GM18861 (cell line): ENCODE measurements around the gene RTTN.
"Not testable (repeated sequence)": the region's sequence is repeated elsewhere in the genome, so short reads cannot be mapped to it uniquely, and the experiment has no call there.

Experiments used
- ATAC-seq: cut with Tn5 transposase; IDR thresholded peaks from one replicate; pipeline ENCODE4 v1.9.1; 2021; ENCODE audit not compliant: unreplicated experiment

The RTTN gene

DNA sequence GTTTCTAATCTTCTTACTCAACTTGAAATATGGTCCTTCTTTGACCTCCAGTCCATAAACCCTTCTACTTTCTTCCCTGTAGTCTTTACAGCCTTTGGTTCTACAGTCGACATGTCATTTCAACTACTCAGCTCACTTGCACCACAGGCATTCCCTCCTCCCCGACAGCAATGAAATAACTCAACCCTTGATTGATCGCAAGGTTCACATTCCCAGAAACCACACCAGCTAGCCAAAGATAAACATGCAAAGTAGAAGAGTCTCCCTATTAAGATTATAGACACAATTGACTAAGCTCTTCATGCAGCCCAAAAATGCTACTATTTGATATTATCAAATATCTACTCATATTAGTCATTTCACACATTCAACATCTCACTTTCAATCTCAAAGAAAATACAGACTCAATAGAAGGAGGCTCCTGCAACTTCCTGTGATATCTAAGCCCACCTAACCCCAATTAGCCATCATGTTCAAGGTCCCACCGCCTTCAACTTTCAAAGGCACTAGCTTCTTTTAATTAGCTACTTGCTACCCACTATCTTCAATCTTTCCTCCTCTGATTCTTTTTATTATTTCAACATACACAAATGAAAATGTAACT, 50.8 kb downstream of the RTTN start:
- no peak for ATAC-seq

DNA sequence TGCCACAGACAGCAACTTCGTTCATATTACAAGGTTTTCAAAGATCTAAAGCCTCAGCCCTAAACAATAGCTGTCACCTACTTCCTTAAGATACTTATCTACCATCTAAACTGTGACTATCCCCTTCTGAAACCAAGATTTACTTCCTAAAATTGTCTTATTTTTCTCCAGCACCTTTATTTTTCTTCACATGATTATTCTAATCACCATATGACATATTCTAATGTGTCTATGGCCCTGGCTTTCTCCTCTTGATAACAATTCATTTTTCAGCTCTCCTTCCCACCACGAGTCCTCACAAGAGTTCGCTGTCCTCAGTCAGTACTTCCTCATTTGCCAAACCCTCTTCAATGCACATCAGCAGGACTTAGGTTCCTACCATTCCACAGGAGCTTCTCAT, 53.9 kb downstream of the RTTN start:
- no peak for ATAC-seq

DNA sequence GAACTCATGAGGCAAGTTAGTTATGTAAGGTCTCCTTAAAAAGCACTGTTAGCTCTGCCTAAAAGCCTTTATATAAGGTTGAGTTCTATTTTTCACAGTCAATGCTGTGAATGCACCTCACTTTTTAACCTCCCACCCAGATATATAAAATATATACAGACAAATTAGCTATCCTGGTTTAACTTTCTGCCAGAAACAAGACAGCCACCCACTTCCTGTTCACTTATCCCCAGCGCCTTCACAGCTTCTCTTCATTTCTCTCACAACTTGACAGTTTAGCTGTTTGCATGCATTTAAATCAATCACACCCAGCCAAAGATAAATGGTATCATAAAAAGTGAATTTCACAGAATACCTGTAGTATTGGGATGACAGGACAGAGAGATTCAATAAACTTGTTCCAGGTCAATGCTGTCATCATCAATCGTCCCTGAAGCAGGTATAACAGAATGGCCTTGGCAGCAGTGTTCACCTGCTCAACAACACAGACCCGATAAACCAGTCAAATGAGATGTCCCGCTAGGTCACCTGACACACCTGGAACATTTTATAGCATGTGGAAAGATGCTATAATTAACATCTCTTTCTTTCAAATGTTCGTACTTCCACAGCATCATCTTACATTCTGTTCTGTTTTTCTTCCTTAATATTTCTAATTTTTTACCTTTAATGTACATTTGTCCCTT, 55.7 kb downstream of the RTTN start:
- no peak for ATAC-seq

DNA sequence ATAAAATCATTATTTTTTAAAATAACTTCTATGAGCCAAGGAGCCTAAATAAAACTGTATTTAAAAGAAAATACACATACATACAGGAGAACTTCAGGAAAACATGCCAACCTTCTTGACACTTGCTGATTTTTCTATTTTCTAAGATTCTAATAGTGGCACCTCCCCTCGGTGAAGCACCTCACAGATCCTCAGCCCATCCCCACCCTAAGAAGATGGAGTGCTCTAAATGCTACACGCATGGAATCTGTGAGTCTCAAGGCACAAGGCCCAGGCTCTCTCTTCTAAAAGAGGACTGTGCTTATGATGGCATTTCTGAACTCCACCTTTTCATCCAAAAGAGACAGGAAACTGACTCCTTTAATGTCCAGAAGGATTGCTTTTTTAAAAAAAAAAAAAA, 56.3 kb downstream of the RTTN start:
- ATAC-seq = no peak

DNA sequence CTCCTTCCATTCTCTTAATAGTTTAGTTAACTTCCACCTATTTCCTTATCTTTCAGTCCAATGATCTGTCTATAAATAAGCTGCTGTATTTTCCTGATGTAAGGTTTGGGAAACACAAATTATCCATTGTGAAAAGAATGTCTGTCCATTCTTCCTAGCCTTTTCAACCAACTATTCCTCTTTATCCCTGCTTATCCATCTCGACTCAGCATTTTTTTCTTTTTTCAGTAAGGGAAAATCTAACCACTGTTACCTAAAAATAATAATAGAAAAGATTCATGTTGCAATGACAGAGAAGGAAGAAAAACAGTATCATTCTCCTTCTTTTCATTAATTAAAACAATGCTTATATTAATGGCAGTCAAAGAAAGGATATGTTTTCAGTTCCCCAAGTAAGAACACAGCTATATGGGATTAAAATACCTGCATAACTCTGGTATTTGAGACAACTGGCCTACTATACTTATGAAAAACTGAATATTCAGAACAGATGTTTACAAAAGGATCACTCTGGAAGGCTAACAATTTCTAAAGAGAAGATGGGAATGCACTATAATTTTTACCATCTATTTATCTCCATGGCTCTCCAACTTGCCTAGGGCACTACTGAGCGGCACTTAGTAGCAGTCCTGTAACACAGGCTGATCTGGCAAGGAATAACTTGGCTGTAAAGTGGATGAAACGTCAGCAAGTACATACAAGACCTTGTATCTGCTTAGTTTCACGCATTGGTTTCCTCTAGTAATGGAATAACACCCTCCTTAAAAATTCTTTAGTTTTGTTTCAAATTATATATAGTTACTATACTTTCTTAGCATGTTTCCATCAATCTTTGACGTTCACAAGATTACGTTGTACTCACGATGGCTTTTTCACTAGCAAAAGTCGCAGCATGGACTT, 57.2 kb downstream of the RTTN start:
- no peak for ATAC-seq

DNA sequence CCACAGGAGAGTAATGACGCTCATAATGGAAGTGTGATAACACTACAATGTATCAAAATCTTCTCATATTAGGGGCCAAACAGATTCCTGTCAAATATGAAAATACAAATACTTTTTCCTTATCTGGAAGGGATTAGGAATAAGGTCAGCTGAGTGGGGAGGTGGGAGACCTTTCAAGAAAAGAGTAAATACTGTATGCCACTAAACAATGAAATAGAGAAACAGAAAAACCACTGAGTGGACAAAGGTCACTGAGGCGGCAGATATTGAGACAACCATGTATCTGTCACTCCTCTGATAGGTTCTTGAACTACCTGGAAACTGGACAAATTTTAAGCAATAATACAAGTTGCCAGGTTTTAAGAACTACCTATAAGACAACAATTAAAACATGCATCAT, 59.3 kb downstream of the RTTN start:
- ATAC-seq = no peak

DNA sequence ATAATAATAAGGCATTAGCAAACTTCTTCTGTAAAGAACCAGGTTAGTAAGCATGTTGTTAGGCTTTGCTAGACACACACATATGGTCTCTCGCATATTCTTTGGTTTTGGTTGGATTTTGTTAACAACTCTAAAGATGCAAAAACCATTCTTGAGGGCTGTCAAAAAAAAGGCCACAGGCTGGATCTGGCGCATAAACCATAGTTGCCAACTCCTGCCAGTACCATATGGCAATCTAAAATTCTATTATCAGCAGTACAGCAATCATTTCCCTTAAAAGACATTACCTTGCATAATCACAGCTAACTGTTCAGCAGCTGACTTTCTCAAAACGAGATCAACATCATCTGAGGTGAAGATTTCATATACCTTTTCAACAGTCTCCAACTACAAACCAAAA, 63.5 kb downstream of the RTTN start:
- ATAC-seq = no peak

DNA sequence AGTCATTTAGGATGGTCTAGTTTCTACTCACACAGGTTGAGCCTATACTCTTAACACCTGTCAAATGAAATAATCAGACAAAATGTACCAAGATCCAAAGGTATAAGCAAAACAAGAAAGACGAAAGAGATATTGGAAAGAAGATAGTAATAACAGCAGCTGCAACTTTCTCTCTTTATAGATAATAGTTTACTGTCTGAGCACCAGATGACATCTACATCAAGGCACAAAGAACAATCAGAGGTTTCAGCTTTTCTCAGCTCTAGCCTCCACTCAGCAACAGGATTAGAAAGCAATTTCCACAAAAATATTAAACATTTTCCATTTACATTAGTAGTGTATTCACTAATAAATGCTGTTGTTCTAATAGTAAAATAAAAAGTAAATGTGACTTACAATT, 66.3 kb downstream of the RTTN start:
- ATAC-seq = no peak

DNA sequence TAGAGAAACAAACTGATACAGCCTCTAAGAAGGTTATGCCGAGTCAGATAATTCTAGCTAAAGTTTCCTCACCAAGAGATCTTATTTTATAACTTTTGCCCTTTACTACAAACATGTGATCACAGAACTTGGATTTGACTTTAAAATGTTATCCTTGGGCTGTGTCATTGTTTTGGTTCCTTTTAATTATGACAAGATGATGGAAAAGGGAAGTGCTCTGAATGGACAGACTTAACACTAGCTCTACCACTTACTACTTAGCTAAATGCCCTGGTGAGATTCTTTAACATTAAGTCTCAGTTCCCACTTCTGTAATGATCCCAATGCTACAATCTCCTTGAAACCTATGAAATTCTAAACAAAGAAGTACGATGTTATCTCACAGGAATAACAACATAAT, 69.9 kb downstream of the RTTN start:
- ATAC-seq = no peak

DNA sequence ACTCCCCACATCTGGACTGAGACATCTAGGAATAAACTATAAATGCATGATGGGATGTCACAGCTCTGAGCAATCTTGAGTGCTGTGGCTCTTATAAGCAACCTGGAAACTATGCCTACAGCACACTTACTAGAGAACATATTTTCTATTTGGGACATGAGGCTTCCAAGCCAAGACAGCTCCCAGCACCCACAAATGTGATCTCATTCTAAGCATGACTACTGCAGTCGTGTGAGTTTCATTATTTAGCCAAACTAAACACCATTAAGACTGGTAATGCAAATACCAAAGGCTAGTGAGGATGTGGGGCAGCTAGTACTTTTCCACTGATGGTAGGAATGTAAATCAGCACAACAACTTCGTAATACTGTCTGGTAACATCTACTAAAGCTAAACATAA, 72.5 kb downstream of the RTTN start:
- ATAC-seq = no peak

DNA sequence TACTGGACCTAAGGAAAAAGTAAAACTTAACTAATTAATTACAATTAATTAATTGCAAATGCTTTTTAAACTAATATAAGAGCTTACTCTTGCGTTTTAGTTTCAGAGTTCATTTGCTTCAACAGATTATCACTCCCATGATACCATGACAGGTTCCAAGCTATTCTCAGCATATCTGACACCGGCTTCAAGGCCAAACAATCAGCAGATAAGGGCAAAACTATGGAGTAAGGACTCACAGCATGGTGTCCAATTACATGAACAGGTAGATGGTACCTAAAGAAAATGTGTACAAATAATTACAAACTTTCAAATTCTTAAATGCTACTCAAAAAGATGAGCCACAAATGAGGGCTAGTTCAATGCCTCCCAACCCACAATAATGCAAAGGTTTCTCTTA, 77.2 kb downstream of the RTTN start:
- ATAC-seq = no peak

DNA sequence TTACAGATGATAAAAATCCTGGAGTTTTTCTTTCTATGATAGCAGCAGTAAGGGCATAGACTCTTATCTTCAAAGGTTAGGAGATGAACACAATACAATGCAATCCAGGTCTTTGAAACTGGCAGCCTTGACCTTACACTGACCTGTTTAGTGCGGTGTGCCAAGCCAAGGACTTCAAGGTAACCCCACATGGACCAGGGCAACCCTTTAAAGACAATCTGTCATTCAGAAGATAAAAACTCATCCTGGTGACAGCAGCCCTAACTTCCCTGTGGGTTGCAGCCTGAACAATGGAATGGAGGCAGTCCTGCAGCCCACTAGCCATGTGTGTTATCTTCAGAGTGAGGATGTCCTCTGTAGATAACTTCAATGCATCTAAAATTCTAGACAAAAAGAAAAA, 78.1 kb downstream of the RTTN start:
- no peak for ATAC-seq

DNA sequence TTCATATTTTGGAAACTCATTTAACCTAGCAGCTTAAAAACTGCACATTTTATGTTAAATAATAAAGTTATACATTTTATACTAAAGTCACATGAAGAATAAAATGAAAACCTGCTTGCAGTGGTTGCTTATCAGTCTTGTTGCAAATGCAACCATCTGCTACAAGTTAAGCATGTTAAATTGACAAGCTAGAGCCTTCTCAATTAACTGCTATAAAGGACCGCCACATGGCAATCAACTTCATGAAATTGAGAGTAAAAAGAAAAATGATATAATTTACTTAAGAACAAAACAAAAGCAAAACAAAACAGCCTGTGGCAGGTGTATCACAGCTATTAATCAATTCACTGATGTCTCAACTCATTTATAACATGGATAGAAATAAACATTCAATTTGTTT, 78.7 kb downstream of the RTTN start:
- ATAC-seq = no peak

DNA sequence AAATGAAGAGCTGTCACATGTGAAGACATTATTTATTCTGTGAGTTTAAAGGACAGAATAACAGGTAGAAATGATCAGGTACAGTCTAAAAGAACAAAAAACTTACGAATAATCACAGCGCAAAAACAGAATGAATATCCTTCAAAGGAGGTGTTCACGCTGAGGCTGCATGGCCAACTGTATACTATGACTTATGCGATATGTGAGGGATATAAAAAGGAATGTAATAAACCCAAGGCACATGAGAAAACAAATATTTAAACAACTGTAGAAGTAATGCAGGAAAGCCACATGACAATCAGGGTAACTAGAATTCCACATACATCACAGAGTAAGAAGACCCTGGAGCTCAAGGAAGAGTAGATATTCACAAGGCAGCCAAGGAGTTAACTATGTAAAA, 81.3 kb downstream of the RTTN start:
- ATAC-seq = no peak

DNA sequence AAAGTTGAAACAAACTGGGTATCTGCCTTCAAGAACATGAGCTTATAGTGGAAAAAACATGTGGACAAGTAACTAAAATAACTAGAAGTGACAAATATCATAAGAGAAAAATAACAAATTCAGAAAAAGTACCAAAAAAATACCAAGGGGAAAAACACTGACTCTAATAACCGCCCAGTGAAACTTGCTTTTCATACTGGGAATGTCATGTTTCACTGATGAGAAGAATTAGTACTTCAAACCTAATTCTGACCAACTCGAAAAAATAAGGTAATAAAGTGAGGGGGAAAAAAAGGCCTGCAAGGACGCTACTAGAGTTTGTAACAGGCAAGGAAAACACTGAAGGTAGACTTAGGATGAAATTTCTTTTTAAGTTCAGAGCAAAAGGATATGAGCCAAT, 83.6 kb downstream of the RTTN start:
- no peak for ATAC-seq

DNA sequence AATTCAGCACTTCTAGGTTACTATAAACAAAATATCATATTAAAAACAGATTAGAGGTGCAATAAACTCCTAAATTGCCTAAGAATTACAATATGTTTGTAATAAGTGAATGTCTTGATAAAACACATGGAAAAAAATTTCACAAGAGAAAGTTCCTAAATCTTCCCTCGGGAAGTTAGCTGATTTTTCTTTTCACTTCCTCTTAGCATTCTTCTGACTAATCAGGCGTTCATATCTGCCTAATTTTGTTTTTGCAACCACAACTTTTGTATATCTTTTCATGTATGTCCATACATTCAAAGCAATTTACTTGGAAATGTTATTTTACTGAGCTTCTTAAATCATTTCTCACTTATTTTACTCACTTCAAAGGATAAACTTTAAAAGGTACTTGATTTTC, 88.5 kb downstream of the RTTN start:
- ATAC-seq = no peak

DNA sequence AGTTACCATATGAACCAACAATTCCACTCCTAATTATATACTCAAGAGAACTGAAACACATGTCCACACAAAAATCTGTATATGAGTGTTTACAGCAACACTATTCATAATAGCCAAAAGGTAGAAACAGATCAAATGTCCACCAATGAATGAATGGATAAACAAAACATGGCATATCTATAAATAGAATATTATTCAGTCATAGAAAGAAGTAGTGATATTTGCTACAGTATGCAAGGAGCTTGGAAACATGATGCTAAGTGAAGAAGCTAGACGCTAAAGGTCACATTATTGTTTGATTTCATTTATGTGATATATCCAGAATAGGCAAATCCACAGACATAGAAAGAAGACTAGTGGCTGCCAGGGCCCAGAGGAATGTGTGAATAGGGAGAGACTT, 92.0 kb downstream of the RTTN start:
- no peak for ATAC-seq

DNA sequence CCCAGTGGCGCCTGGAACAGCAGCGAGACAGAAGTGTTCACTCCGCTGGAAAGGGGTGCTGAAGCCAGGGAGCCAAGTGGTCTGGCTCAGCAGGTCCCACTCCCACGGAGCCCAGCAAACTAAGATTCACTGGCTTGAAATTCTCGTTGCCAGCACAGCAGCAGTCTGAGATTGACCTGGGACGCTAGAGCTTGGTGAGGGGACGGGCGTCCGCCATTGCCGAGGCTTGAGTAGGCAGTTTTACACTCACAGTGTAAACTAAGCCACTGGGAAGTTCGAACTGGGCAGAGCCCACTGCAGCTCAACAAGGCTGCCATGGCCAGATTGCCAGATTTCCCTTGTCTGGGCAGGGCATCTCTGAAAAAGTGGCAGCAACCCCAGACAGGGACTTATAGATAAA, 94.8 kb downstream of the RTTN start:
- ATAC-seq = no peak

DNA sequence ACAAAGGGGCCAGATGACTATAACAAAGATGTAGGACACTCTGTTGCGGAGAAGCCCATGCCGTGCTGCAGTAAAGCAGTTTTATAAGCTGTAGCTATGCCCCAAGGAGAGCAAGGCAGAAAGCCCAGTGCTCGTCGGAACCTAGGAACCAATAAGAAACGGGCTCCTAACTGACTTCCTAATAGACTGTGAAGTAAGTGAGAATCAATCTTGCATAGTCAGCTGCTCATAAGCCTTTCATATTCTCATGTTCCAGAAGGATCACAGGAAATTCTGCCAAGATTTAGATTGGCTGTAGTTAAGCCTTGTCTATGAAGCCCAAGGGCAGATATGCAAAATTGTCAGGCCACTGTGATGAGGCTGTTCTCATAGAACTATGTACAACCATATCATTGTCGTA, 98.4 kb downstream of the RTTN start:
- no peak for ATAC-seq

DNA sequence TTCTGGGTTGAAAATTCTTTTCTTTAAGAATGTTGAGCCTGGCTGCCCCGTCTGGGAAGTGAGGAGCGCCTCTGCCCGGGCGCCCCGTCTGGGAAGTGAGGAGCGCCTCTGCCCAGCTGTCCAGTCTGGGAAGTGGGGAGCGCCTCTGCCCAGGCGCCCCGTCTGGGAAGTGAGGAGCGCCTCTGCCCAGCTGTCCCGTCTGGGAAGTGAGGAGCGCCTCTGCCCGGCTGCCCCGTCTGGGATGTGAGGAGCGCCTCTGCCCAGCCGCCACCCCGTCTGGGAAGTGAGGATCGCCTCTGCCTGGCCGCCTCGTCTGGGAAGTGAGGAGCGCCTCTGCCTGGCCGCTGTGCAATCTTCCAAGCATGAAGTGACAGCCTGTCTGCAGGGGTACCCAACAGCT, 102.6 kb downstream of the RTTN start:
- ATAC-seq = not testable (repeated sequence)

DNA sequence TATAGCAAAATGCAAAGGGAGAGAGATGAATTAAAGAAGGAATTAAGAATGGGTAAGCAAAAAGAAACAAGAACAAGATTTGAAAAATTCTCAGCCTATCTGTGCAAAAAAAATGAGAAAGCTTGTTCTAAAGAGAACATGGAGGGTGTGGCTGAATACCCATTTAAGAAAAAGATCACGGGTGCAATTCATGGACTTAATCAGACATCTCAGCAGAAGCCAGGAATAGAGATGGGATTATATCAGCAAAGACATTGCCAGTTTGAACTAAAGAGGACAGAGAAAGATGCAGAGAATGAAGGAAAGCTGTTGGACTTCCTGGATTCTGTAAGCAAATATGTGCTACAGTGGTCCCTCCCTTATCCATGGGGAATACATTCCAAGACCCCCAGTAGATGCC, 115.6 kb downstream of the RTTN start:
- no peak for ATAC-seq

DNA sequence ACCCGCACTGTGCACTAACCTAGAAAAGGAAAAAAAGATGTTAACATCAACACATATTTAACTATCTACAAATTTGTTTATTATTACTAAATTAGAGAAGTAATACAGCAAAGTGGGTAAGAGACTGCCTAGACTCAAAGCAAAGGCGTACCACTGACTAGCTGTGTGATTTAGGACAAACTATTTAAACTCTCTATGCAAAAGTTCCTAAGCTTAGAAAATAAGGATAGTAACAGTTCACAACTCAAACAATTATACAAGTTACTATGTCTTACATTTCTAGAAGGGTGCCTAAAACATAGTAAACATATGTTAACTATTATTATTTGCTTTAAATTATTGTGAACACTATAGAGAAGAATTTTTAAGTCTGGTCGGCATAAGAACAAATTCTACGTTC, 119.4 kb downstream of the RTTN start:
- ATAC-seq = no peak
